ENCODE data around the gene CRYGB. TPM values are rescaled to one million over a fixed set of nuclear protein-coding genes. Genes with fewer than 3 reads are reported as not detected.

CRYGB gene
- total RNA-seq, 1 experiment from 2014 or later, result not detected

DNA sequence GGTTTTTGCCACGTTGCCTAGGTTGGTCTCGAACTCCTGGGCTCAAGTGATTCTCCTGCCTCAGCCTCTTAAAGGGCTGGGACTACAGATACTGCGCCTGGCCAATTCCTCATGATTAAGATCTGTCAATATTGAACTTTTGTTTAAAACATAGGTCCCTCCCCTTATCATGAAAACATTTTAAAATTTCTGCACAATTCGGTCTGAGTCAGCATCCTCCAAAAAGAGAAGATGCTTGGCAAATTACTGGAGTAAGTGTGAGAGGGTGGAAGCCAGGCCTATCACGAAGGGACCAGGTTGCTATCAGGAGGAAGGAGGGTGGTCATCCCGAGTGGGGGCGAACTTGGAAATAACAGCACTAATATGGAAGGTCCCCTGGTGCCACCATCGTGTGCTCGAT, 28.2 kb upstream of the CRYGB start:
- Histone ChIP-seq H4K20me1 (ENCODE audit: control insufficient read depth, insufficient read depth, insufficient read length) (no peaks in the 10 kb centered on the region), H4K5ac (ENCODE audit: insufficient read length, low read depth, low read length) (no peak overlapping the region), H2BK20ac (ENCODE audit: low read depth, low read length, poor library complexity, severe bottlenecking) (no peak overlapping the region), H3K4me2 (ENCODE audit: insufficient read depth, insufficient read length, low read length) (no peak overlapping the region), H2BK15ac (ENCODE audit: low read depth, low read length) (no peak overlapping the region), H3K27me3 (ENCODE audit: insufficient read depth, low read length) (no peaks in the 10 kb centered on the region), H2BK12ac (ENCODE audit: insufficient read length, low read depth, low read length) (no peak overlapping the region), H2BK120ac (ENCODE audit: low read depth, low read length, poor library complexity, severe bottlenecking) (no peak overlapping the region), H3K4me1 (ENCODE audit: insufficient read depth, low read length) (no peaks in the 10 kb centered on the region), H3K23me2 (ENCODE audit: insufficient read length, low read depth, low read length, poor library complexity, severe bottlenecking) (no peaks in the 10 kb centered on the region), H3K9me3 (ENCODE audit: control insufficient read depth, low read depth, low read length) (no peaks in the 10 kb centered on the region), H3K18ac (ENCODE audit: insufficient read length, low read depth, low read length) (no peak overlapping the region), H2AK5ac (ENCODE audit: insufficient read length, low read length) (no peak overlapping the region), H2BK5ac (ENCODE audit: insufficient read length, low read length) (no peak overlapping the region), H3K27ac (ENCODE audit: insufficient read length, low read depth, low read length) (no peak overlapping the region), H3K79me1 (ENCODE audit: insufficient read depth, low read depth, low read length, poor library complexity, severe bottlenecking) (no peaks in the 10 kb centered on the region), H3T11ph (ENCODE audit: low read length) (no peak overlapping the region), H3K56ac (ENCODE audit: insufficient read length, low read depth, low read length) (no peak overlapping the region), H3K4ac (ENCODE audit: low read depth, low read length) (no peak overlapping the region), H3K23ac (ENCODE audit: insufficient read length, low read depth, low read length) (no peak overlapping the region), H3K9ac (ENCODE audit: extremely low read depth, insufficient read length, low read length) (no peak overlapping the region), H4K91ac (ENCODE audit: insufficient read length, low read depth, low read length) (no peak overlapping the region), H3K14ac (ENCODE audit: insufficient read depth, low read length) (no peak overlapping the region), H4K8ac (replicated peaks; ENCODE audit: insufficient read length, low read depth, low read length) (no peak overlapping the region), H2AFZ (ENCODE audit: low read length) (no peak overlapping the region), H3K79me2 (ENCODE audit: insufficient read depth, low read length) (no peaks in the 10 kb centered on the region)
- no peaks in the 10 kb centered on the region; the same call in 1 of the 2 replicates for H3K27me3 Mint-ChIP-seq (ENCODE audit: low read depth)
- peaks cover 2 to 12% of the 10 kb centered on the region in 2 experiments; a peak in 3 of 4 replicates for H3K4me1 Mint-ChIP-seq
- no peak overlapping the region for H3K4me3 Mint-ChIP-seq
- H3K9me3 Mint-ChIP-seq, result no peaks in the 10 kb centered on the region
- WGBS (ENCODE audit: extremely low coverage, insufficient read length, low lambda C conversion rate), result no CpG with 5 or more reads among the region's 9 CpGs
- TF ChIP-seq, protein P1, sequence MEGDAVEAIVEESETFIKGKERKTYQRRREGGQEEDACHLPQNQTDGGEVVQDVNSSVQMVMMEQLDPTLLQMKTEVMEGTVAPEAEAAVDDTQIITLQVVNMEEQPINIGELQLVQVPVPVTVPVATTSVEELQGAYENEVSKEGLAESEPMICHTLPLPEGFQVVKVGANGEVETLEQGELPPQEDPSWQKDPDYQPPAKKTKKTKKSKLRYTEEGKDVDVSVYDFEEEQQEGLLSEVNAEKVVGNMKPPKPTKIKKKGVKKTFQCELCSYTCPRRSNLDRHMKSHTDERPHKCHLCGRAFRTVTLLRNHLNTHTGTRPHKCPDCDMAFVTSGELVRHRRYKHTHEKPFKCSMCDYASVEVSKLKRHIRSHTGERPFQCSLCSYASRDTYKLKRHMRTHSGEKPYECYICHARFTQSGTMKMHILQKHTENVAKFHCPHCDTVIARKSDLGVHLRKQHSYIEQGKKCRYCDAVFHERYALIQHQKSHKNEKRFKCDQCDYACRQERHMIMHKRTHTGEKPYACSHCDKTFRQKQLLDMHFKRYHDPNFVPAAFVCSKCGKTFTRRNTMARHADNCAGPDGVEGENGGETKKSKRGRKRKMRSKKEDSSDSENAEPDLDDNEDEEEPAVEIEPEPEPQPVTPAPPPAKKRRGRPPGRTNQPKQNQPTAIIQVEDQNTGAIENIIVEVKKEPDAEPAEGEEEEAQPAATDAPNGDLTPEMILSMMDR (conservative IDR thresholded peaks at IDR 0.05), result no peak
- no peak for DNase-seq
- H3K36me3 Mint-ChIP-seq (ENCODE audit: insufficient read depth in 1 of 3, low read depth in 3 of 3), result no peaks in the 10 kb centered on the region
- H3K27ac Mint-ChIP-seq, result no peak overlapping the region

Data from H9 (cell line).